A204.1 (cell line): ENCODE data around the gene HMGN4.
"Not testable (repeated sequence)": the region's sequence is repeated elsewhere in the genome, so short reads cannot be mapped to it uniquely, and the experiment has no call there.

Experiments used
- FAIRE-seq: peaks from 2 replicates; lab custom pipeline; 2012; peaks lifted over from hg19 to GRCh38; lab: Jason Lieb, UNC

HMGN4 gene

GRCh38 chr6:26522486-26523228 is 15.5 kb upstream of the HMGN4 start:
- not testable (repeated sequence) for FAIRE-seq

DNA sequence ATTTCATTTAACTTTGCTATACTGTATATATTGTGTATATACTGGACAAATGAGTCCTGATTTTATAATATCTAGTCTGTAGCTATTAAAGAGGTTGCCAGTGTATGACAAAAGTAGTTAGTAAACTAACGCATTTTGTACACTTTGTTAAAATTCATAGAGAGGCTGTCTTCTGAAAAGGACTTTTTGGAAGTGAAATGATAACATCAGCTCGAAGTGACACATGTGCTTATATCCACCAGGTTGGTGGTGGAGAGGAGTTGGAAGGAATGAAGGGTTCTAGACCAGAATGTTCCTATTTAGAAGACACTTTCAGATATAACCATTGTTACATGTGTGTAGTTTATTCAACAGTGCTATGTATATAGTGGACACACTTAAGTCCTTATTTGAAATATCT is 13.9 kb upstream of the HMGN4 start:
- not testable (repeated sequence) for FAIRE-seq

- no peak for FAIRE-seq
Observed at GRCh38 chr6:26524722-26525370, 13.3 kb upstream of the HMGN4 start.

DNA sequence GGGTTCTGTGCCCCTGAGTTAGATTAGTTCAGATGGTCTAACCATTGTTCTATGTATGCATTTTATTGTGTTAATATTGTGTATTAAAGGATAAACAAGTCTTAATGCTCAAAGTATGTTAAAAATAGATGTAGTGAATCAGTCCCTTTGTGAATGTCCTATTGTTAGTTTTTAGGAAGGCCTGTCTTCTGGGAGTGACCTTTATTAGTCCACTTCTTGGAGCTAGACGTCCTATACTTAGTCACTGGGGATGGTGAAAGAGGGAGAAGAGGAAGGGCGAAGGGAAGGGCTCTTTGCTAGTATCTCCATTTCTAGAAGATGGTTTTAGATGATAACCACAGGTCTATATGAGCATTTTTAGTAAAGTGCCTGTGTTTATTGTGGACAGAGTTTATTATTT is 12.3 kb upstream of the HMGN4 start:
- FAIRE-seq: no peak

DNA sequence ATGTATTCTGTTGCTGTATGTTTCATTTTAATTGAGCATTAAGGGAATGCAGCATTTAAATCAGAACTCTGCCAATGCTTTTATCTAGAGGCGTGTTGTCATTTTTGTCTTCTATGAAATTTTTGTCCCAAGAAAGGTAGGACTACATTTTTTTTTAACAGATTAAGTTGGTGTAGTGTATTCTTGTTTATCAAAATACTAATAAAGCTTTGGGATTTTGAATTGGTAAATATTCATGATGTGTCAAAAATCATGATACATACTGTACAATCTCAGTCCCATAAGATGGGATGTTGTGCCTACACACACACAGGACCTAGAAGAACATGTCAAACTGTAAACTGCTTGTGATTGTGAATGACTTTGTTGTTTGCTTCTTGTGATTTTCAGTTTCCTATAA is 11.2 kb upstream of the HMGN4 start:
- no peak for FAIRE-seq

DNA sequence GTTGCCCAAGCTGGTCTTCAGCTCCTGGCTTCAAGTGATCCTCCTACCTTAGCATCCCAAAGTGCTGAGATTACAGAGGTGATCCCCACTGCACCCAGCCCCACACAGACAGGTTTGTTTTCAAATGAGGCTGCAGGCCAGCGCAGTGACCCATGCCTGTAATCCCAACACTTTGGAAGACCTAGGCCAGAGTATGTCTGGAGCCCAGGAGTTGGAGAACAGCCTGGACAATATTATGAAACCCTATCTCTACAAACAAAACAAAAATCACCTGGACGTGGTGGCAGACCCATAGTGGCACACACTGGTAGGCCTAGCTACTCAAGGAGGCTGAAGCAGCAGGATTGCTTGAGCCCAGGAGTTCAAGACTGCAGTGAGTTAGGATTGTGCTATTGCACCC is 8.0 kb upstream of the HMGN4 start:
- no peak for FAIRE-seq

DNA sequence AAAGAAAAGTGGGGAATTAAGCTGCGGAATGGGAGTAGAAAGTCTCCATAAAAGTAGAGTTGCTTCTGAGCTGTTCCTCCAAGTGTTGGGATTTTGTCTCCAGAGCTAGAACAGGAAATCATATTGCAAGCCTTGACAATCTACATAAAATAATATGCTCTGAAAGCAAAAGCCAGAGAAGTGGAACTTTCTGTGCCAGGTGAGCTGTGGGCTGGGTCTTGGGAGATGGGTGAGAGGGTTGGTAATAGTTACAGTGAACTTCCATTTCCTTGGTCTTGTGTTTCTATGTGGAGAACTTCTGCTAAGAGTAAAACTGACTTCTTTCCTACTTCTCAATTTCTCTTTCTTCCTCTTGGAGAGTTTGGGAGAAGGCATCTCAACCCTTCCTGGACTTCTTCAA is 6.3 kb upstream of the HMGN4 start:
- no peak for FAIRE-seq

- peak; percentile 55 for FAIRE-seq
Observed at GRCh38 chr6:26532699-26533531, 5.3 kb upstream of the HMGN4 start.

DNA sequence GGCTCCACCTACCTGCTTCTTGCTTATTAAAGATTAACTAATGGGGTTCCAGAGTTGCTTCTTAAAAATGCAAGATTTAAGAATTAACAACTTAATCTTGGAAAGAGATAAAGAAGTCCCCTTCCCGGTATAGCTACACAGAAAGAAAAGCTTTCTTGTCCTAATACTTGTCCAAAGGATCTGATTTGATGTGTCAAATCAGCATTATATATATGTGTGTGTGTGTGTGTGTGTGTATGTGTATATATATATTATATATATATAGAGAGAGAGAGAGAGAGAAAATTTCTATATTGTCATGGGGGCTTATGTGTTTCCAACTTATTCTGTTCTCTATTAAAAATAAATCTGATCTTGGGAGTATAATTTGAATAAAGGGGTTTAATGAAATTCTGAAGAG is 4.6 kb upstream of the HMGN4 start:
- peak; percentile 64 for FAIRE-seq

- FAIRE-seq: no peak
Observed at GRCh38 chr6:26534681-26535465, 3.3 kb upstream of the HMGN4 start.

DNA sequence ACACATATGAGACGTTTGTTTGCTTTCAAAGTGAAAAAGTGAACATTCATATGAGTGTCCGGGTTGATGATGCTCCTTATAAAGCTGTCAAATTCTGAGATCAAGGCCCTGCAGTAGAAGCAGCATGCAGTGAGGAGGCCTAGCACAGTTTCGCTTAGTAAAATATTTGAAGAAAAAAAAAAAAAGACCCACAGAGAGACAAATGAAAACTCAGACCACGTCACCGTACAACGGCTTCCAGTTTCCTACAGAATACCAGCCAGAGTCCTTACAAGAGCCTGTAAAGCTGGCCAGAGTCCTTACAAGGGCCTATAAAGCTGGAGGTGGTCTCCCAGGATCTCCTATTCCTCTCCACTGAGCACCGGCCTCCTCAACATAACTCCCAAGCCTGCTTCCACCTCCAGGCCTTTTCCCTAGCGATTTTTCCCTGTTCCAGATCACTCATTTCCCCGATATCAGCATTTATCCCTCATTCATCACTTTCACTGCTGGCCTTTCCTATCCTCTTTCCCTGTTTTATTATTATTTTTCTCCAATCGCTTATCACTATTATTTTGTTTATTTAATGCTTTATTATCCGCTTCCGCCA is 1.5 kb upstream of the HMGN4 start:
- peak; percentile 74 for FAIRE-seq

DNA sequence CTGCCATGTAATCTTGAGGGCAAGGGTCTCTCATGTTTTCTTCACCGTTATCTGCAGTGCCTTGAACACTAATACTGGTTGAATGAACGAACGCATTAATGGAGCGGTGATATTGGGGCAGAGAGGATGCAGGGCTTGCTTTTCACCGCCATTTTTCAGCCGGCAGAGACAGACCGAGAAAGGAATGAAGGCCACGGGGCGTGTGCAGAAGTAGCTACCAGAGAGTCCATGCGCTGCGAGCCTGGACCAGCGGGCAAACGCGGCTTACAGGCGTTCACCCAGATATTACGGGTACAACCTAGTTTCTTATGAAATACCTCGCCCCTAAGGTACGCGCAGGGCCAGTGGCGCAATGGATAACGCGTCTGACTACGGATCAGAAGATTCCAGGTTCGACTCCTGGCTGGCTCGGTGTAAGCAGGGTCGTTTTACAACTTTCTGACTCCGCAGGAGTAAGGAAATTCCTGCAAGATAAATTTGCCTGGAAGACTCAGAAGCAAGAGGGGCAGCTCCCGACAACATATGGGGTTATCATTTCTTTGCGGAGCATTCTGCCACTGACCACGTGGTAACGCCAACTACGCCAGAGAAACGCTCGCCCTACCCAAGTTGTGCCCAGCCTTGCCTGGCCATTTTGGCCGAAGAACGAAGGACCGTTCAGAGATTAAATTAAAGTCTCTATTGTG is 863 bp upstream of the HMGN4 start:
- FAIRE-seq: peak; percentile 86

GRCh38 chr6:26538572-26538902 is 371 bp downstream of the HMGN4 start:
- FAIRE-seq: no peak

DNA sequence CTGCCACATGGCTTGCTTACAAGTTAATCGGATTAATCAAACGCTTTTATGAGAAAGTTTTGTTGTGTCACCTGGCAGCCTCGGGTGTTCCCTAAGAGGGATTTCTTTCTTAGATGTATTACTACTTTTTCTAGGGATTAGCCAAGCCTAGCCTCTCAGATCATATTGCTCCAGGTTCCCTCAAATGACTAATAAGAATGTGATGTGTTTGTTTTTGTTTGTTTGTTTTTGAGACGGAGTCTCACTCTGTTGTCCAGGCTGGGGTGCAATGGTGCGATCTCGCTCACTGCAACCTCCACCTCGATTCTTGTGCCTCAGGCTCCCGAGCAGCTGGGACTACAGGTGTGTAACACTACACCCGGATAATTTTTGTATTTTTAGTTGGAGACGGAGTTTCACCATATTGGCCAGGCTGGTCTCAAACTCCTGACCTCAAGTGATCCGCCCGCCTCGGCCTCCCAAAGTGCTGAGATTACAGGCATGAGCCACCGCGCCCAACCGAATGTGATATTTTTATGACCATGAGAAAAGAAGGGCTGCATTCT is 977 bp downstream of the HMGN4 start:
- FAIRE-seq: no peak

DNA sequence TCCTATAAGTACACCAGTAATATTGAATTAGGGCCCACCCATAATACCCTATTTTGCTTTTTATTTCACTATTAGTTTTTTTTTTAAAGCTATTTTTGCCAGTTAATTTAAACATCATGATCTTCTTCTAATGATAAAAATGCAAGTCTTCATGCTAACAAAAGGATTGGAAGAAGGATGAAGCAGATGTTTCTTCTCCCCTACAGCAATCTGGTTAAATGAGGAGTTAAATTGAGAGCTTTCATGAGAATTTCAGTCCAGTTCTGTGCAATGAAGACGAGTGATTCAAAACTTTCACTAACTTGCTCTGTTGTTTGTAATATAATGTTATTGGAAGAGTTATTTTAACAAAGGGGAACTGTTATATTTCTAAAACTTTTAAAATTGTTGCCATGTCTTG is 3.4 kb downstream of the HMGN4 start:
- no peak for FAIRE-seq

GRCh38 chr6:26543953-26544352 is 5.8 kb downstream of the HMGN4 start:
- FAIRE-seq: peak; percentile 35

DNA sequence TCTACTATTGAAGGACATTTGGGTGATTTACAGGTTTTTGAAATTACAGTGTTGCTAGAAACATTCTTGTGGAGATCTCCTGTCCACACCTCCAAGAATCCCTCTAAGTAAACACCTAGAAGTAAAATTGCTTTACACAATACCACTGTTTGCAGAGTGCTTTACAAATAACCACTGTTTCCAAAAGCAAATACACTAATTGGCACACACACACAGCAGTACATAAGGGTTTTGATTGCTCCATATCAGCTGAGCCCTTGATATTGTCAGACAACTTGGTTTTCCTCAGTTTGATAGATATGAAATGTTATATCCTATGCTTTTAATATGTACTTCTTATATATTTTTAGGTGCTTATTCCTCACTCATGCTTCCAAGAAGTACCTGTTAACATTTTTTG is 6.3 kb downstream of the HMGN4 start:
- FAIRE-seq: no peak

GRCh38 chr6:26545627-26546026 is 7.5 kb downstream of the HMGN4 start:
- FAIRE-seq: no peak

- FAIRE-seq: not testable (repeated sequence)
Observed at GRCh38 chr6:26547363-26547762, 9.2 kb downstream of the HMGN4 start.

- no peak for FAIRE-seq
Observed at GRCh38 chr6:26550250-26550993, 12.3 kb downstream of the HMGN4 start.
